Lung microvascular endothelial cell (primary cell): ENCODE measurements around the gene RNU7-1. TPM values are rescaled to one million over a fixed set of nuclear protein-coding genes. Genes with fewer than 3 reads are reported as not detected.

Experiments
- DNase-seq, 2 donors: peaks; one replicate each; pipeline versions ENCODE4 v3.0.0 to v3.0.0-alpha.2; 2010; ENCODE audit warnings: low read depth in 2 of 2
- total RNA-seq: library from RNA; depleted of rRNA; stranded (reverse); fragments of >200 nt; gene quantifications from 2 replicates; pipeline ENCODE4 v1.2.1, GENCODE V29; 2014

RNU7-1 gene
- total RNA-seq, 1 donor from 2014 or later: not detected

DNA sequence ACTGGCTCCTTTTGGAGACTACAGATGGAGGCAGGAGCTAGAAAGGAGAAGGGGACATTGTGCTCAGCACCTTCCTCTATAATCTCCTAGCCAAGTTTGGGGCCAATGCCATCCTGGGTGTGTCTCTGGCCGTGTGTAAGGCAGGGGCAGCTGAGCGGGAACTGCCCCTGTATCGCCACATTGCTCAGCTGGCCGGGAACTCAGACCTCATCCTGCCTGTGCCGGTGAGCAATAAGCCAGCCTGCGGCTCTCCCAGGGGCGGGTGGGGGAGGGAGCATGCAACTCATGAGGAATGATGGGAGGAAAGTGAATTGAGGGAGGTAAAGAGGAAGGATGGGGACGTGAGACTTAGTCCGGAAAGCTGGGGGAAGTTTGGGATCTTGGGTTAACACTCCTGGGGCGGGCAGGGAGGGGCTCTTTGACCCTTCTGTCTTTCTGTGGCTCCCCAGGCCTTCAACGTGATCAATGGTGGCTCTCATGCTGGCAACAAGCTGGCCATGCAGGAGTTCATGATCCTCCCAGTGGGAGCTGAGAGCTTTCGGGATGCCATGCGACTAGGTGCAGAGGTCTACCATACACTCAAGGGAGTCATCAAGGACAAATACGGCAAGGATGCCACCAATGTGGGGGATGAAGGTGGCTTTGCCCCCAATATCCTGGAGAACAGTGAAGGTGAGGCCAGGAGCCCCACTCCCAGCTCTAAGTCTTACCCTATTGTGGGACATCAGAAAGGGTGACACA, 26.0 kb upstream of the RNU7-1 start:
- peak in 1 of 2 donors; percentile 42 for DNase-seq

GRCh38 chr12:6919588-6919987, 24.0 kb upstream of the RNU7-1 start:
- DNase-seq: no peak

DNA sequence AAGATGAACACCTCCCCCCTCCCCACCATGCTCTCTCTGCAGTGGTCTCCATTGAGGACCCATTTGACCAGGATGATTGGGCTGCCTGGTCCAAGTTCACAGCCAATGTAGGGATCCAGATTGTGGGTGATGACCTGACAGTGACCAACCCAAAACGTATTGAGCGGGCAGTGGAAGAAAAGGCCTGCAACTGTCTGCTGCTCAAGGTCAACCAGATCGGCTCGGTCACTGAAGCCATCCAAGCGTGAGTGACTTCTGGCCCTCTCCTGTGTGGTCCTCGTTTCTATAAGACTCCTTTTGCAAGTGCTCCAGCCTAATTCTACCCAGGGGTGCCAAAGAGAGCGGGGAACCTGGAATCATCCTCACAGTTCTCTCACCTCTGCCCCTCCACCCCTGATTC, 22.1 kb upstream of the RNU7-1 start:
- no peak for DNase-seq

GRCh38 chr12:6921996-6922946, 21.3 kb upstream of the RNU7-1 start:
- no peak for DNase-seq

DNA sequence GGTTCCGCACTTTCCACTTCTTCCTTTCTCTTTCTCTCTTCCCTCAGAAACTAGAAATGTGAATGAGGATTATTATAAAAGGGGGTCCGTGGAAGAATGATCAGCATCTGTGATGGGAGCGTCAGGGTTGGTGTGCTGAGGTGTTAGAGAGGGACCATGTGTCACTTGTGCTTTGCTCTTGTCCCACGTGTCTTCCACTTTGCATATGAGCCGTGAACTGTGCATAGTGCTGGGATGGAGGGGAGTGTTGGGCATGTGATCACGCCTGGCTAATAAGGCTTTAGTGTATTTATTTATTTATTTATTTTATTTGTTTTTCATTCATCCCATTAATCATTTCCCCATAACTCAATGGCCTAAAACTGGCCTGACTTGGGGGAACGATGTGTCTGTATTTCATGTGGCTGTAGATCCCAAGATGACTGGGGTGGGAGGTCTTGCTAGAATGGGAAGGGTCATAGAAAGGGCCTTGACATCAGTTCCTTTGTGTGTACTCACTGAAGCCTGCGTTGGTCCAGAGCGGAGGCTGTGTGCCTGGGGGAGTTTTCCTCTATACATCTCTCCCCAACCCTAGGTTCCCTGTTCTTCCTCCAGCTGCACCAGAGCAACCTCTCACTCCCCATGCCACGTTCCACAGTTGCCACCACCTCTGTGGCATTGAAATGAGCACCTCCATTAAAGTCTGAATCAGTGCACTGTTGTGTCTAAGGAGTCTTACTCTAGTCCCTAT, 20.4 kb upstream of the RNU7-1 start:
- no peak for DNase-seq

DNA sequence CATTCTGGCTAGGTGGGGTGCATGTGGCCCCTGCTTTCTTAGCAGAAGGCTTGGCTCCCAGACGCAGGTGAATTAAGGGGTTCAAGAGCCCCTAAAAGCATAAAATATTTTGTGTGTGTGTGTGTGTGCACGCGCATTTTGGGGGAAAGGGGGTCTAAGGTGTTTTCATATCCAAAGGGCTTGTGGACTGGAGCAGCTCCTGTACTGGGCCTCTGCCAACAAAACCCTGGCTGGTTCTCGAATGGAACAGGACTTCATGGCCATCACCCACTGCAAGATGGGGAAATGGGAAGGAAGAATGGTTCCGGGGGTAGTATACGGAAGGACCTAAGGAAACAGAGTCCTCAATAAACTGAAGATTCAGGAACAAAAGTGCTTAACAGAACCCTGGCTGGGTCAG, 19.8 kb upstream of the RNU7-1 start:
- DNase-seq: no peak

DNA sequence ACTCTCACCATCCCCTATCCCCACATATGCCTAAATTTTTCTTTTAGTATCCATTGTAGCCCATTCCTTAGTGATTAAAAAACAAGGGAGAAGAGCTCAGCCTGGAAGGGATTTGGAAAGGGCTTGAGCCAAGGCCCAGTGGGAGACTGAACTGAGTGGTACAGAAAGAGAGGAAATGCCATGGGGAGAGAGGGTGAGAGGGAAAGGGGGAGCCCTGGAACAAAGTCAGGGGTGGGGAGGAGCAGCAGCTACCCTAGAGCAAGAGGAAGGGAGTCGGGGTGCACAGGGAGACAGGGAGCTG, 18.4 kb upstream of the RNU7-1 start:
- peak in 1 of 2 donors; percentile 29 for DNase-seq

DNA sequence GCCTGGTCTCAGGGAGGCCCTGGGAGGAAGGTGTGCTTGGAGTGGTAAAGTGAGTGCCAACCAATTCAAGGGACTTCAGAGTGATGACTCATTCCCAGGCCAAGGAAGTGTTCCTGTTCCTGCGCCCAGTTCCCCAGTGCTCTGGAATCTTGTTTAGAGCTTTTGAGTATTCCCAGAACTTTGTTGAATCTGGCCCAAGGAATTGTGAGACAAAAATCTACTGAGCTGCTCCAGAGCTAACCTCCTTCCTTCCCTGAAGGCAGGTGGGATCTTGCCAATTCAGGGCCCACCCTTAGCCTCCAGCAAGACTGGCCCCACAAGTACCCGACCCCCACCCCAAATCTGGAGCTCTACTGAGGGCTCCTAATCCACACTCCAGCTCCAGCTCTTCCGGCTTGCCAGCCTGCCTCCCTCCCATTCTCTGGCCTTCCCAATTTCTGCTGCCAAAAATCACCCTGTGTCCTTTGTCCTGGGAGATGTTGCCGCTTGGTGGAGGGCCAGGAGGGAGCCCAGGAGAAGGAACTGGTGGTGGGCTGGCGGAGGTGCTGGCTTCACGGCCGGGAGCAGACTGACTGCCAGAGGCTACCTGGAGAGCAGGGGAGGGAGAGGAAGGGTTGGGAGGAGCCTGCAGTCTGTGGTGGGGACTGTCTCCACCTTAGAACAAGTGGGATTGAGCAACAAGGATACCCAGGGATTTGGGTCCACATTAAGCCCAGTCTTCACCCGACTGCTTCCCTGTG, 17.9 kb upstream of the RNU7-1 start:
- DNase-seq: peak in 1 of 2 donors; percentile 87

DNA sequence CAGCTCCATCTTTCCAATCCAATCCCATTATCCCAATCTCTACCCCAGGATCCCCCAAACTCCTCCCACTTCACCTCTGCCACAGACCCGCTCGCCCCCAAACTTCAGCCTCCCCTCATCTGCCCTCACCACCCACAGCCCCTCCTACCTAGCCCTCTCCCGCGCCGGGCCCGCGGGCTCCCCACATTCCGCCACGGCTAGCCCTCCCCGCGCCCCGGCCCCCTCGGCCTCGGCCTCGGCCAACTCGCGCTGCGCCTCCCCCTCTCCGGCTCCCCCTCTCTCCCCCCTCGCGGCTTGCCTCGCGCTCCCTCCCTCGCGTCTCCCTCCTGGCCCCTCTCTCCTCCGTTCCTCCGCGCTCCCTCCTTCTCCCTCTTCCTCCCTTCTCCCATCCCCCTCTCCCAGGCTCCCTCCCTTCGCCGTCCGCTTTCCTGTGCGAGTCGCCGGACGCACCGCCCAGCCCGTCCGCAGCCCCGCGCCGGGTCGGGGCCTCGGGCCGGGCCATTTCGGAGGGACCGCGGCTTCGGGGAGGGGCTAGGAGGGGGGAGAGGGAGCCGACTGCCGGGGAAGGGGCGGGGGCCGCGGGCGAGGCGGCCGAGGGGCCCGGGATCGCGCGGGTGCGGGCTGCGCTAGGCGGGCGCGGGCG, 16.1 kb upstream of the RNU7-1 start, which contains the start of gene ATN1:
Gene ATN1 (plus strand): TSS at position 581 of the 643 bp plus-strand sequence. CDS start 6,043 bp downstream, outside the sequence.
- peak; percentile 72 to 76 for DNase-seq

GRCh38 chr12:6928022-6928702, 15.5 kb upstream of the RNU7-1 start:
- no peak for DNase-seq

- DNase-seq: no peak
Observed at GRCh38 chr12:6928703-6929407, 14.8 kb upstream of the RNU7-1 start.

DNA sequence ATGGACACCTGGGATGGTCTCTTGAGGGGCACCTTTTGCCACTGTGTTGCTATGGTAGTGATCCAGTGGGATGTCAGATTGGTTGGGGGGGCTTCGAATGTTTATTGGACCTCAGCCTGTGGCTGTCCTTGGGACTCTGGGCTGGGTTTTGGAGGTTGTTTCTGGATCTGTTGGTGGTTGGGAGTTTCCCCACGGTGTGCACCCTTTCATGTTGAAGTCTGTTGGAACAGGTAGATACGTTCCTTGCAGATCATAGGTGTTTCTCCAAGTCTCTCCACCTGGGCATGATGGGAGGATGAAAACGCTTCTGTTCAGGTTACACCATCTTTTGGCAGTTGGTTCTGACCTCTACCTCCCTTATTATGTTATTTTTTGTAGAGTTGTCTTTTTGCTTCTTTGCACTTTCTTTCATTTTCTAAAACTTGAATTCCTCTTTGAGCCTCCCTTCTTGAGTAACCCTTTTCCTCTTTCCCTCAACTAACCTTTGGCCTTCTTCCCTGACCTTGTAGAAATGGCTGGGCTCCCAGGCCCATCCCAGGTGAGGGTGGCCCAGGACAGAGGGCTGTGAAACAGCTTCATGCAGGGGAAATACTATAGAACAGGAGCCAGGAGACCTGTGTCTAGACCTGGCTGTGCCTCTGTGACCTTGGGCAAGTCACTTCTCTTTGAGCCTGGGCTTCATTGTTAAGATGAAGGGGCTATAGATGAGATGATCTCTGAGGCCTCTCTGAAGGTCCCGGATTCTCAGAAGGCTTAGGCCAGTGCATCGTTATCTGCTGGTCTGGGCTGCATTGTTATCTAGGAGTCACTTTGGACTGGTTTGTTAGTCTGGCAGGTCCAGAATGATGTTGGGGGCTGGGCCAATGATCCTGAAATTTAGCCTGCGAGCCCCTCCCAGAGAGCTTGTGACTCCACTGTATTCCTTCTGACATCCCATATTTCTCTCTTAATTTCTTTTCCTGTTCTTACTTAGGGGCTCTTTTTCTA, 13.9 kb upstream of the RNU7-1 start:
- no peak for DNase-seq

- DNase-seq: no peak
Observed at GRCh38 chr12:6932766-6933165, 10.8 kb upstream of the RNU7-1 start.

GRCh38 chr12:6934110-6934509, 9.5 kb upstream of the RNU7-1 start:
- DNase-seq: peak; percentile 62 to 66

GRCh38 chr12:6935371-6936193, 8.0 kb upstream of the RNU7-1 start:
- DNase-seq: no peak

DNA sequence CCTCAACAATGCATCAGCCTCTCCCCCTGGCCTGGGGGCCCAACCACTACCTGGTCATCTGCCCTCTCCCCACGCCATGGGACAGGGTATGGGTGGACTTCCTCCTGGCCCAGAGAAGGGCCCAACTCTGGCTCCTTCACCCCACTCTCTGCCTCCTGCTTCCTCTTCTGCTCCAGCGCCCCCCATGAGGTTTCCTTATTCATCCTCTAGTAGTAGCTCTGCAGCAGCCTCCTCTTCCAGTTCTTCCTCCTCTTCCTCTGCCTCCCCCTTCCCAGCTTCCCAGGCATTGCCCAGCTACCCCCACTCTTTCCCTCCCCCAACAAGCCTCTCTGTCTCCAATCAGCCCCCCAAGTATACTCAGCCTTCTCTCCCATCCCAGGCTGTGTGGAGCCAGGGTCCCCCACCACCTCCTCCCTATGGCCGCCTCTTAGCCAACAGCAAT, 7.4 kb upstream of the RNU7-1 start:
- DNase-seq: no peak
